ENCODE results near the gene NOSTRIN.

The NOSTRIN gene

GRCh38 chr2:168851674-168852320 lies 49.4 kb downstream of the NOSTRIN start:
- Histone ChIP-seq H3K36me3 (ENCODE audit: control insufficient read depth in 2 of 2, insufficient read depth in 1 of 2, low read length in 2 of 2) (peaks cover 0 to 36% of the 10 kb centered on the region in 2 experiments; a peak in 1 of 3 replicates), H3K9me3 (ENCODE audit: control insufficient read depth, insufficient read depth, low read depth, low read length) (no peaks in the 10 kb centered on the region), H3K4me1 (ENCODE audit: control insufficient read depth, insufficient read depth, low read length) (peaks cover 7% of the 10 kb centered on the region; the same call in 1 of the 2 replicates), H3K27ac (ENCODE audit: extremely low read depth, low read depth, low read length) (no peak overlapping the region), H3K4me3 (ENCODE audit: low read depth, low read length) (no peak overlapping the region)
- TF ChIP-seq ZNF449 (tag by site-specific recombination; IDR thresholded peaks at IDR 0.05) (peak; percentile 78; the same call in 1 of the 2 replicates), SP7 (tag by site-specific recombination; IDR thresholded peaks at IDR 0.05) (0 out of 2 replicates have a peak, but pooled peaks have one; percentile 18), FEZF1 (tag by site-specific recombination; IDR thresholded peaks at IDR 0.05) (no peak), ZNF561 (tag by site-specific recombination; IDR thresholded peaks at IDR 0.05; ENCODE audit: borderline replicate concordance) (no peak), ZNF830 (tag by site-specific recombination; IDR thresholded peaks at IDR 0.05; ENCODE audit: low read depth) (no peak)
- TF ChIP-seq, protein P1, sequence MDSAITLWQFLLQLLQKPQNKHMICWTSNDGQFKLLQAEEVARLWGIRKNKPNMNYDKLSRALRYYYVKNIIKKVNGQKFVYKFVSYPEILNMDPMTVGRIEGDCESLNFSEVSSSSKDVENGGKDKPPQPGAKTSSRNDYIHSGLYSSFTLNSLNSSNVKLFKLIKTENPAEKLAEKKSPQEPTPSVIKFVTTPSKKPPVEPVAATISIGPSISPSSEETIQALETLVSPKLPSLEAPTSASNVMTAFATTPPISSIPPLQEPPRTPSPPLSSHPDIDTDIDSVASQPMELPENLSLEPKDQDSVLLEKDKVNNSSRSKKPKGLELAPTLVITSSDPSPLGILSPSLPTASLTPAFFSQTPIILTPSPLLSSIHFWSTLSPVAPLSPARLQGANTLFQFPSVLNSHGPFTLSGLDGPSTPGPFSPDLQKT (IDR thresholded peaks at IDR 0.05; ENCODE audit: borderline replicate concordance, low read depth, low read length), result no peak
- ChIA-PET CTCF (interaction anchor here (0.6 kb wide), 1 partner anchor 359 kb away, joined by 3 read pairs; no protein-coding TSS in a partner anchor), POLR2A (no interaction called here)

DNA sequence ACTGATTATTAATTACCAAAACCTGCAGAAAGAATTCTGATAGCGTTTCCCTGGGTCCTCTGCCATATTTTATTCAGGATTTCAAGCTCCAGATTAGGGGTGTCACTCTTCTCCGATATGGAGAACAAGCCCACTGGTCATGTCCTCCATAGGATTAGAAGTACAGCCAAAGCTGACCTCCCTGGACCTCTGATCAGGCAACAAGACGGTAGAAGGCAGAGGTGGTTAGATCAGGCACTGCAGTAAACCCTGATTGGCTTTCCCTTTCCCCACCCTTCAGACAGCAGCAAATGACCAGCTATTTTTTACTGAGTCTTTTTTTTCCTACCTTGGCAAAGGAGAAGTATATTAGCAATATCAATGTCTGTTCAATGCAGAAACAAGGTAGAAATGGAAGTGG lies 50.0 kb downstream of the NOSTRIN start:
- ChIA-PET CTCF (interaction anchor here (0.6 kb wide), 1 partner anchor 358 kb away, joined by 3 read pairs; no protein-coding TSS in a partner anchor), POLR2A (no interaction called here)
- Histone ChIP-seq H3K9me3 (ENCODE audit: control insufficient read depth, insufficient read depth, low read depth, low read length) (no peaks in the 10 kb centered on the region), H3K4me3 (ENCODE audit: low read depth, low read length) (no peak overlapping the region), H3K27ac (ENCODE audit: extremely low read depth, low read depth, low read length) (no peak overlapping the region), H3K36me3 (ENCODE audit: control insufficient read depth in 2 of 2, insufficient read depth in 1 of 2, low read length in 2 of 2) (peaks cover 0 to 36% of the 10 kb centered on the region in 2 experiments; a peak in 1 of 3 replicates), H3K4me1 (ENCODE audit: control insufficient read depth, insufficient read depth, low read length) (peaks cover 8% of the 10 kb centered on the region; the same call in 1 of the 2 replicates)
- no peak for TF ChIP-seq ZBTB11 (tag by site-specific recombination; conservative IDR thresholded peaks at IDR 0.05; ENCODE audit: low read depth)

- ChIA-PET POLR2A (no interaction called here), CTCF (interaction anchor here (0.7 to 1.1 kb wide), 3 partner anchors 49 to 505 kb away, joined by 3 read pairs; no protein-coding TSS in a partner anchor)
- Histone ChIP-seq H3K36me3 (ENCODE audit: control insufficient read depth in 2 of 2, insufficient read depth in 1 of 2, low read length in 2 of 2) (peaks cover 0 to 43% of the 10 kb centered on the region in 2 experiments; a peak in 1 of 3 replicates), H3K9me3 (ENCODE audit: control insufficient read depth, insufficient read depth, low read depth, low read length) (no peaks in the 10 kb centered on the region), H3K27ac (ENCODE audit: extremely low read depth, low read depth, low read length) (no peak overlapping the region), H3K4me3 (ENCODE audit: low read depth, low read length) (no peak overlapping the region), H3K4me1 (ENCODE audit: control insufficient read depth, insufficient read depth, low read length) (peaks cover 8% of the 10 kb centered on the region; the same call in 1 of the 2 replicates)
- TF ChIP-seq PRDM4 (tag by site-specific recombination; IDR thresholded peaks at IDR 0.05) (no peak), FEZF1 (tag by site-specific recombination; IDR thresholded peaks at IDR 0.05) (no peak), ZXDB (tag by site-specific recombination; IDR thresholded peaks at IDR 0.05) (no peak), ZNF549 (tag by site-specific recombination; IDR thresholded peaks at IDR 0.05) (no peak), ZNF558 (tag by site-specific recombination; IDR thresholded peaks at IDR 0.05) (no peak), ZBTB48 (tag by site-specific recombination; IDR thresholded peaks at IDR 0.05) (no peak), ZNF221 (tag by site-specific recombination; IDR thresholded peaks at IDR 0.05; ENCODE audit: borderline replicate concordance) (no peak), INSM2 (tag by site-specific recombination; IDR thresholded peaks at IDR 0.05) (no peak), REST (tag by site-specific recombination; IDR thresholded peaks at IDR 0.05) (no peak)
These were observed 51.0 kb downstream of the NOSTRIN start for GRCh38 chr2:168853471-168853870.

All from HEK293 (cell line).